Glomerular endothelial cell (primary cell): Measurements from ENCODE around the gene COPB2. TPM values are rescaled to one million over a fixed set of nuclear protein-coding genes. Genes with fewer than 3 reads are reported as not detected.

ENCODE experiments used
- DNase-seq: peaks from one replicate; pipeline ENCODE4 v3.0.0-alpha.2; 2011; ENCODE audit warnings: low read depth, low spot score; ENCODE audit errors: extremely low read depth
- total RNA-seq: library from RNA; depleted of rRNA; stranded (reverse); fragments of >200 nt; gene quantifications from 2 replicates; pipeline ENCODE4 v1.2.3, GENCODE V29; 2015

The COPB2 gene
- total RNA-seq, 1 donor from 2014 or later: 120 TPM

DNA sequence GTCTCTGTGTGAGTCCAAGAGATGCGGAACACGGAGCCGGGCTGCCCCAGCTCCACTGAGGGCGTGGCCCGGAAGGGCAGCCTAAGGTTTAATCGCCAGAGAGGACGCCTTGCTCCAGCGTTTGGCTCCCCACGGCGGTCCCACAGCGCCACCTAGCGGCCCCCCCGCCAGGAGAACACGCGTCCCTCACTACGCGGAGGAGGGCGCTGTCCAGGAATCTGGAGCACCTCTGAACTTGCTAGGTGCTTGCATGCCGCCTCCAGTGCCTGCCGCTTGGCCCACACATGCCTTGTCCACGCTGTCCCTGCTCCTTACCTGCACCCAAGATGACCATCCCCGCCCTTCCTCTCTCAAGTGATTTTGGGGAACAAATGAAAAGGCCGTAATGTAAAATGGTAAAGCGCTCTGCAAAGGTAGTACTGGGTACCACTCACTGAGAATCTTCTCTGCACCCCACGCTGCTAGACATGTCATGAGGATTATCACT, 60.0 kb downstream of the COPB2 start:
- DNase-seq: no peak

GRCh38 chr3:139328356-139328755, 61.1 kb downstream of the COPB2 start:
- DNase-seq: no peak

- no peak for DNase-seq
These were observed 61.6 kb downstream of the COPB2 start for GRCh38 chr3:139327861-139328260.

DNA sequence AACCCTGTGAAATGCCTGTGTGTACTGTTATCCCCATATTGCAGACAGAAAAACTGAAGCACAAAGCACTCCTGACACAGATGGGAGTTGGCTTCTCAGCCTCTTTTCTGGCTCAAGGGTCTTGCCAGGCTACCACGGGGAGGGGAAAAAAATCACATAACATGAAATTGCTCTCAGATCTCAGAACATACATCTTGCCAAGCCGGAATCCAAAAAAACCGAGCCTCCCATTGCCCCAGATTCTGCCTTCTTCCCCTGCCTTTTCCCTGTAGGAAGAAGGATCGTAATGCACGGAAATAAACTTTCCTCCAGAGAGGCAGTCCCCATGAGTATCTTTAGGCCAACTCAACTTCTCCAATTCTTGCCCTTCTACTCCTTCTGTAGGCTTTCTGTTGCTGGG, 62.2 kb downstream of the COPB2 start:
- no peak for DNase-seq

DNA sequence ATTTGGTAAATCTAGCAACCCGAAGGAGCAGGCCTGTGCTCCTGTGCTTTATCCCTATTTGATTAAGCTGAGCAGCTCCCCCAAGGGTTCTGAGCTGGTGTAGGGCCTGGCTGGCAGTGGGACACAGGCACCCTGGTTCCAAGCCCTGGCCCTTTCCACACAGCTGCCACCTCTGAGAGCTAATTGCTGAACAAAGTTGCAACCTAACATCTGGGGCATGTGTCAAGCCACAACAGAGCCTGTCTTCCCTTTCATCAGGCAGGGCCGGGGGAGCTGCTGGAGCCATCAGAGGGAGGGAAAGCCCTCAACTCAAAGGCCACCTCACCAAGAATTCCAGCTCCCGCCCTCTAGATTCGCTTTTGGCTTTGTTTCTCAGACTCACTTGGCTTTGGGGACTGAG, 62.7 kb downstream of the COPB2 start:
- no peak for DNase-seq

- no peak for DNase-seq
These were observed 63.3 kb downstream of the COPB2 start for GRCh38 chr3:139326131-139326530.

DNA sequence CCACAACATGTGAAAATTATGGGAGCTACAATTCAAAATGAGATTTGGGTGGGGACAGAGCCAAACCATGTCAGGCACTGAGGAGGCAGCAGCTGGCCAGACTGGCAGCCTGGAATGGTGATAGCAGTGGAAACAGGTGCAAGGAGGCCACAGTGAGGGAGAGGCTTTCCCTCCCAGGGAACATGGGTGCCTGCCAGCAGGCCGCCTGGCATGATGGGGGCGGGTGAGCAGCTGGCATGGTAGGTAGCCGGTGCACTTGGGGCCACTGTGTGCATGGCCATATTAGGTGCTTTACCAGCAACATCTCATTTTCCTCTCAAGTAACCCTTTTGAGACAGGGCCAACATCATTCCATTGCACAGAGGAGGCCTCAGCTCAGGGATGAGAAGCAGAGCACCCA, 63.9 kb downstream of the COPB2 start:
- no peak for DNase-seq

- DNase-seq: no peak
These were observed 65.0 kb downstream of the COPB2 start for GRCh38 chr3:139324456-139324855.

DNA sequence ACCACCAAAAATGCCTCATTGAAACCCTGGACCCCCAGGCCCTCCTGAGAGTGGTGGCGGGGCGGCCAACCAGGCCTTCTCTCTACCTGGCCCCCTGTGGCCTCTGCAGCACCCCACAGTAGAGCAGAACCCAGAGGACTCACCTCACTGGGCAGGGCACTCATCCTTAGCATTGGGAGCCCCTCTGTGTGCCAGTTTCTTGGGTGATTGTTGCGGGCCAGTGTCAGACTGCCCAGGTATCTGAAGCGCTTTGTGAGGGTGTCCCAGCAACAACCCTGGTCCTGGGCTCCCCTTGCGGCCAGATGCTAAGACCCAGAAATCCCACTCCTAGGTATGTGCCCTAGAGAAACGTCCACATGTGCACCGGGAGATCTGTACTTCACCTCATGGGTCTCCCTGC, 66.3 kb downstream of the COPB2 start:
- no peak for DNase-seq

GRCh38 chr3:139322346-139322745, 67.1 kb downstream of the COPB2 start:
- no peak for DNase-seq

- DNase-seq: no peak
These were observed 68.7 kb downstream of the COPB2 start for GRCh38 chr3:139320551-139321309.

GRCh38 chr3:139319428-139320402, 69.7 kb downstream of the COPB2 start:
- no peak for DNase-seq

- no peak for DNase-seq
These were observed 70.6 kb downstream of the COPB2 start for GRCh38 chr3:139318826-139319225.

- no peak for DNase-seq
These were observed 71.0 kb downstream of the COPB2 start for GRCh38 chr3:139318431-139318816.

DNA sequence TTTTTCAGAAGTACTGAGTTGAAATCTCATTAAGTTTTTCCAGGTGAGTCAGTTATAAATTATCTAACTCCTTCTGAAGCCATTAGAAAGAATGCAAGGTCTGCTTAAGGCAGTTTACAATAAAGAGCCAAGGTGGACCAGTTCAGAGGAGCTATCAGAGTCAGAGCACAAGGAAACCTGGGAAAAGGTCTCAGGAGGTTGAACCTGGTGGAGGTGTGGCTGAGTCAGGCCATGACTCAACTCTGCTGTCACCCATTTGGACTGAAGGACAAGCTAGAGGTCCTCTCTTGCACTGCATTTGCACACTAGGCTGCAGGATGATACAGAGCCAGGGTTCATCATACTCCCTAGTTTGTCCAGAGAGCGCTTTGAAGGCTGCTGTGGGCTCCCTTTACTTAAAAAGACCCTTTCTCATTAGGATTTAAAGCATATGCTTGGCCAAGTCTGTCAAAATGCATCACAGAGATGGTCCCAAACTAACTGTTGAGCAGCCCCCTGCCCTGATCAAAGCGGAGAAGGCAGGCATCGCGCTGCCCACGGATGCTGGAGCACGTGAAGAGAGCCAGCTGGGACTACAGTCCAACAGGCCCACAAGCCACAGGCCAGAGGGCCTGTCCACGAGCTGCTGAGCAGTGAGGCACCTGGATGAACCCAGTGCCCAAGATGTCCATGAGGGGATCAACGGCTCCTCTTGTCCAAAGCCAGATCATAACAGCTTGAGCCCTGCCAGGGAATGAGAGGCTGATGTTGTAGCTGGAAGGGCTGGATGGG, 71.6 kb downstream of the COPB2 start:
- no peak for DNase-seq

- DNase-seq: no peak
These were observed 72.2 kb downstream of the COPB2 start for GRCh38 chr3:139317215-139317614.

DNA sequence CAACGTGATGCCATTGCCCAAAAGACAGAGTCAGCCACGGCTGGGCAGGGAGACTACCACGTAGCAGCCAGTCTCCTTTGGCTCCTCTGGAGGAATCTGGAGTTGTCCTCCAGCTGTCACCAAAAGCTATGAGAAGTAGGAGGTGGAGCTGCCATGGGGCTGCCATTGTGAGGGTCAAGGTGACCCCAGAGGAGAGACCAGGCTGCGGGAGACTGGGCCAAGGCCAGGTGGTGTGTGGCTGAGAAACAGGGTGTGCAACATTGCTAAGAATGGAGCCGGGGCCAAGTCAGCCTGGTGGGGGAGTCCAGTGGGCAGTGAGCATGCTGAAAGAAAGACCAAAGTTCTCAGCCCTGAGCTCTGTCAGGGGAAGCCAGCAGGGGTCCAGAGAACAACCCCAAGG, 75.5 kb downstream of the COPB2 start:
- DNase-seq: no peak

GRCh38 chr3:139312959-139313358, 76.5 kb downstream of the COPB2 start:
- DNase-seq: no peak

GRCh38 chr3:139312416-139312815, 77.0 kb downstream of the COPB2 start:
- DNase-seq: no peak

DNA sequence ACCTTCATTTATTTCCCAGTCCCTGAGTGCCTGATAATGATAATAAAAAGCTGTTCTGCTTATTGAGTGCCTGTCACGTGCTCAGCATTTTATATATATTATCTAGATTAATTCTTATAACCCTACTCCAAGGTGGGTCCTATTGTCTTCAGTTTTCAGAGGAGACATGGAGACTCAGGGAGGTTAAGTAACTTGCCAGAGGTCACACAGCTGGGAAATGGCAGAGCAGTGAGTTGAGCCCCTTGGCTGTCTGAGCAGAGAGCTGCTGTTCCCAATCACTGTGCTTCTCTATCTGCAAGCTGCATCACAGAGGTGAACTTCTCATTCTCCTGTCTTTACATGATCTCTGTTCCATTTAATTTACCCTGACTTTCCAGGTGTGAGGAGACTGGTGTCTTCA, 77.9 kb downstream of the COPB2 start:
- no peak for DNase-seq

DNA sequence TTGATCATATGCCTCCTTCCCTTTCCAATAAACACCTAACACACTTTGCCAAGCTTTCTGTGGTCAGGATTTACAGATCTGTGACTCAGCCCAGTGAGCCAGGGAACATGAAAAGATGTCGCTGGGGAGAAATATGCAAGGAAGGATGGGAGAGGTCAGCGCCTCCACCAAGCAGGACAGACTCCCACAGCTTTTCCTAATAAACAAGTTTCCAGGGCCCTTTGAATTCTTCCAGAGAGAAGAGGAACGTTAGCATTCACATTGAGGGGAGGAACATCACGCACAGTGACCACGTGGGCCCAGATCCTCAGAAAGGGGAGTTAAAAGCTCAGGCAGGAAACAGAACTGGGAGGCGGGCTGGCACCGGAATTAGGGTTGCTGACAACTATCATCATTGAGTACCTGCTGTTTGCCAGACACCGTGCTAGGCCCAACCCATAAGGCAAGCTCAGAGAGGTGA, 78.9 kb downstream of the COPB2 start:
- no peak for DNase-seq
